DND-41 (cell line): Measurements from ENCODE around the gene GAS5.

Source experiments
- CTCF ChIP-seq: IDR thresholded peaks from 2 replicates; pipeline ENCODE4 v1.5.1; 2012; ENCODE audit warnings: borderline replicate concordance, low read length, moderate library complexity, mild to moderate bottlenecking; ENCODE audit not compliant: poor library complexity, severe bottlenecking; ENCODE audit errors: extremely low read depth
- EZH2 ChIP-seq: IDR thresholded peaks from 3 replicates; pipeline ENCODE4 v1.6.1; 2012; ENCODE audit warnings: borderline replicate concordance, low read depth, mild to moderate bottlenecking, moderate library complexity, low read length, inconsistent platforms; ENCODE audit not compliant: severe bottlenecking

GRCh38 chr1:173894189-173894588 lies 26.4 kb upstream of the GAS5 start:
- no peak for TF ChIP-seq EZH2
- no peak for TF ChIP-seq CTCF
